Measurements from ENCODE around the gene DTX3L.

Gene DTX3L

GRCh38 chr3:122602011-122602710 lies 38.0 kb downstream of the DTX3L start:
- in situ Hi-C loops (cut with MboI; ENCODE audit: low sequenced_read_pairs) = no loop called here

GRCh38 chr3:122603056-122603455 lies 38.9 kb downstream of the DTX3L start:
- in situ Hi-C loops (cut with MboI; ENCODE audit: low sequenced_read_pairs) = no loop called here

- in situ Hi-C loops (cut with MboI; ENCODE audit: low sequenced_read_pairs) = no loop called here
Measured at GRCh38 chr3:122606330-122606729, 42.2 kb downstream of the DTX3L start.

- in situ Hi-C loops (cut with MboI; ENCODE audit: low sequenced_read_pairs) = no loop called here
Measured at GRCh38 chr3:122608916-122609315, 44.8 kb downstream of the DTX3L start.

GRCh38 chr3:122609798-122610559 lies 45.8 kb downstream of the DTX3L start:
- in situ Hi-C loops (cut with MboI; ENCODE audit: low sequenced_read_pairs) = no loop called here

GRCh38 chr3:122612696-122613095 lies 48.6 kb downstream of the DTX3L start:
- in situ Hi-C loops (cut with MboI; ENCODE audit: low sequenced_read_pairs) = no loop called here

- in situ Hi-C loops (cut with MboI; ENCODE audit: low sequenced_read_pairs) = no loop called here
Measured at GRCh38 chr3:122615303-122615702, 51.2 kb downstream of the DTX3L start.

- in situ Hi-C loops (cut with MboI; ENCODE audit: low sequenced_read_pairs) = no loop called here
Measured at GRCh38 chr3:122618614-122619013, 54.5 kb downstream of the DTX3L start.

- in situ Hi-C loops (cut with MboI; ENCODE audit: low sequenced_read_pairs) = no loop called here
Measured at GRCh38 chr3:122619040-122619439, 54.9 kb downstream of the DTX3L start.

- in situ Hi-C loops (cut with MboI; ENCODE audit: low sequenced_read_pairs) = no loop called here
Measured at GRCh38 chr3:122620399-122620798, 56.3 kb downstream of the DTX3L start.

- in situ Hi-C loops (cut with MboI; ENCODE audit: low sequenced_read_pairs) = no loop called here
Measured at GRCh38 chr3:122621112-122621511, 57.0 kb downstream of the DTX3L start.

- in situ Hi-C loops (cut with MboI; ENCODE audit: low sequenced_read_pairs) = no loop called here
Measured at GRCh38 chr3:122623031-122623829, 59.1 kb downstream of the DTX3L start.

Data from HL-60/S4 treated with retinoic acid at 250 ng/mL for 4 days and 3 days (cell line).